Activated CD4-positive, alpha-beta T cell treated with anti-CD3 and anti-CD28 coated beads, Interleukin-2, amount 50 U/mL, for 16 hours (primary cell): Measurements from ENCODE around the gene RMP24.
A peak's percentile ranks its signal among the peaks of the same experiment; 100 is the strongest.
"Not testable (repeated sequence)": the region's sequence is repeated elsewhere in the genome, so short reads cannot be mapped to it uniquely, and the experiment has no call there.

Experiments
- DNase-seq: peaks from one replicate; pipeline ENCODE4 v3.0.0-alpha.2; 2020

RMP24 gene

GRCh38 chr18:35972197-35973000 lies at the start of gene RMP24:
RMP24 (plus strand) TSS chr18:35972679.
- DNase-seq: peak; percentile 96

GRCh38 chr18:35923939-35924684 lies 48.4 kb upstream of the RMP24 start:
- DNase-seq: no peak

GRCh38 chr18:35926884-35927283 lies 45.6 kb upstream of the RMP24 start:
- no peak for DNase-seq

- DNase-seq: no peak
Measured at GRCh38 chr18:35927430-35927829, 45.0 kb upstream of the RMP24 start.

GRCh38 chr18:35933982-35934381 lies 38.5 kb upstream of the RMP24 start:
- DNase-seq: no peak

- no peak for DNase-seq
Measured at GRCh38 chr18:35934891-35935290, 37.6 kb upstream of the RMP24 start.

- no peak for DNase-seq
Measured at GRCh38 chr18:35935805-35936204, 36.7 kb upstream of the RMP24 start.

GRCh38 chr18:35936951-35937350 lies 35.5 kb upstream of the RMP24 start:
- no peak for DNase-seq

GRCh38 chr18:35938158-35938557 lies 34.3 kb upstream of the RMP24 start:
- no peak for DNase-seq

- DNase-seq: no peak
Measured at GRCh38 chr18:35938562-35938961, 33.9 kb upstream of the RMP24 start.

GRCh38 chr18:35939138-35939537 lies 33.3 kb upstream of the RMP24 start:
- DNase-seq: no peak

- no peak for DNase-seq
Measured at GRCh38 chr18:35941299-35941698, 31.2 kb upstream of the RMP24 start.

- DNase-seq: no peak
Measured at GRCh38 chr18:35942133-35942532, 30.3 kb upstream of the RMP24 start.

- no peak for DNase-seq
Measured at GRCh38 chr18:35942661-35943060, 29.8 kb upstream of the RMP24 start.

- DNase-seq: no peak
Measured at GRCh38 chr18:35948080-35948479, 24.4 kb upstream of the RMP24 start.

- DNase-seq: no peak
Measured at GRCh38 chr18:35949090-35949489, 23.4 kb upstream of the RMP24 start.

GRCh38 chr18:35949903-35950627 lies 22.4 kb upstream of the RMP24 start:
- DNase-seq: peak; percentile 57

GRCh38 chr18:35950628-35950982 lies 21.9 kb upstream of the RMP24 start:
- DNase-seq: no peak

- no peak for DNase-seq
Measured at GRCh38 chr18:35953688-35954087, 18.8 kb upstream of the RMP24 start.

- no peak for DNase-seq
Measured at GRCh38 chr18:35956226-35956625, 16.3 kb upstream of the RMP24 start.

- no peak for DNase-seq
Measured at GRCh38 chr18:35962320-35962719, 10.2 kb upstream of the RMP24 start.

- DNase-seq: no peak
Measured at GRCh38 chr18:35964319-35964718, 8.2 kb upstream of the RMP24 start.

GRCh38 chr18:35967866-35968265 lies 4.6 kb upstream of the RMP24 start:
- not testable (repeated sequence) for DNase-seq
